NCI-H510A treated with DMSO at 0.1 percent for 48 hours (cell line): ENCODE measurements around the gene DNAL4.

Source experiments
- DNase-seq: peaks from one replicate; lab custom pipeline; 2025; lab: John Stamatoyannopoulos, UW

DNAL4 gene

GRCh38 chr22:38740116-38740723, 53.7 kb downstream of the DNAL4 start:
- DNase-seq = no peak

GRCh38 chr22:38739300-38740055, 54.5 kb downstream of the DNAL4 start:
- DNase-seq = no peak

- no peak for DNase-seq
Measured at GRCh38 chr22:38738475-38739070, 55.4 kb downstream of the DNAL4 start.

DNA sequence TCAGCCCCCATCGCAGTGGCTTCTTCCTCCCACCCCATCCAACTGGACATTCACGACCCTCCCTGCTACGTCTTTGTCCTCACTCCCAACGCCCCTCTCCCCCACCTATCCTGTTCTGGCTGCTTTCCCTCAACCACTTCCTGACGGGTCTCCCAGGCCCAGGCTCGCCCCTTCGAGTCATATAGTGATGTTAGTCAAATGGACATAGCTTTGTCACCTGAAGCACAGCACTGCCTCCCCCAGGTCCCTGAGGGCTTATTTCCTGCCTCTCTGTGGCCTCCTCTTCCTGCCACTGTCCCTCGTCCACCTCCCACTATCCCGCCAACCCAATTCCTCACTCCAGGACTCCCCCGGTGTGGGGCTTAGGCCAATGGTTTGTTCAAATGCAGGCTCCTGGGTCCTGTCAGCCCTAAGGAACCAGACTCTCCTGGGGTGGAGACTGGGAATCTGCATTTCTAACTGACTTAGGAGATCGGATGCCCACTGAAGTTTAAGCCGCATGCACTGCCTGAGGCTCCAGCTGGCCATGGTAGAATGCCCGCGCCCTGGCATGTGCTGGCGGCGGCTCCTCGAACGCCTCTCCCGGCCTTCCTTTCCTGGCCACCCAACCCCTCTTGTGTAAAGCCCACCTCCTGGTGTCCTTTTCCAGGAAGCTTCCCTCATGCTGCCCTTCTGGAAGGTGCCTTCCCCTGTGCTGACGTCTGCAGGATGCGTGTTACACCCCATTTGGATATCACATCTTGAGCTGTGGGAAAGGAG, 56.5 kb downstream of the DNAL4 start:
- no peak for DNase-seq

GRCh38 chr22:38736257-38736570, 57.7 kb downstream of the DNAL4 start:
- DNase-seq = no peak

- peak; percentile 26 for DNase-seq
Measured at GRCh38 chr22:38735465-38736256, 58.3 kb downstream of the DNAL4 start.

GRCh38 chr22:38735126-38735464, 58.8 kb downstream of the DNAL4 start:
- DNase-seq = no peak

GRCh38 chr22:38734421-38735100, 59.4 kb downstream of the DNAL4 start:
- no peak for DNase-seq

- DNase-seq = peak; percentile 27
Measured at GRCh38 chr22:38733724-38734381, 60.1 kb downstream of the DNAL4 start.

DNA sequence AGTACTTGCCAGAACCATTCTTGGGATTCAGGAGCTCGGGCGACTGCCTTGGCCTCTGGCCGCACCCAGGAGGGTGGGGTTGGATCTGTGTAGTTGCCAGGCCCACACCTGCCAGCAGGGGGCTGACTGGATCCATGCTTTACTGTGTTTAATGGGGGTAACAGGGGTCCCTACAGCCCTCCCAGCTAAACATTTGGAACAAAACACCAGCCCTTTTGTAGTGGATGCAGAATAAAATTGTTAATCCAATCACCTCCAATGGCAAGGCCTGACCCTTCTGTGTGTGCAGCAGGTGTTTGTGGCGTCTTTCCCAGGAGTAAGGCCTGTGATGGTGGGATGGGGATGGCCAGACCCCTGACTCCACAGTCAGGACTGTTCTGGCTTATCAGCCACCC, 60.6 kb downstream of the DNAL4 start:
- no peak for DNase-seq

DNA sequence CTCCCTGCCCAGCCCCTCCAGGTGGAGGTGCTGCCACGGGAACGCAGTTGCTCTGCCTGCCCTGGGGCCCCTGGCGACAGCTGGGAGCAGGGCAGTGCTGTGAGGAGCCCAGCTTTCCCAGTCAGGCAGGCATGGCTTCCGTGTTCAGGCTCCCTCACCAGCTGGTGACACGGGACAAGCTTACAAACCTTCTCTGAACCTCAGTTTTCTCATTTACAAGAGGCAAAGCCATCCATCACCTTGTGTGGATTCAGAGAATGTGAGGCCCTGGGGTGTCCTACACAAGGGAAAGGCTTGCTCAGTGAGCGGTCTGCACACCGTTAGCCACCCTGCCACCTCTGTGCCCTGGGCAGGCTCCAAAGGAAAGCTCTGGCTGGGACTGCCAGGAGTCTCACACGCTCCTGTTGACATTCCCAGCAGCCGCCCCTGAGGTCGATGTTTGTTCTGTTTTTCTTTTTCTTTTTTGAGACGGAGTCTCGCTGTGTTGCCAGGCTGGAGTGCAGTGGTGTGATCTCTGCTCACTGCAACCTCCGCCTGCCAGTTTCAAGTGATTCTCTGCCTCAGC, 61.6 kb downstream of the DNAL4 start:
- DNase-seq = no peak

GRCh38 chr22:38731703-38732161, 62.2 kb downstream of the DNAL4 start:
- no peak for DNase-seq

- no peak for DNase-seq
Measured at GRCh38 chr22:38730411-38730871, 63.5 kb downstream of the DNAL4 start.

GRCh38 chr22:38729946-38730345, 64.0 kb downstream of the DNAL4 start:
- DNase-seq = no peak

DNA sequence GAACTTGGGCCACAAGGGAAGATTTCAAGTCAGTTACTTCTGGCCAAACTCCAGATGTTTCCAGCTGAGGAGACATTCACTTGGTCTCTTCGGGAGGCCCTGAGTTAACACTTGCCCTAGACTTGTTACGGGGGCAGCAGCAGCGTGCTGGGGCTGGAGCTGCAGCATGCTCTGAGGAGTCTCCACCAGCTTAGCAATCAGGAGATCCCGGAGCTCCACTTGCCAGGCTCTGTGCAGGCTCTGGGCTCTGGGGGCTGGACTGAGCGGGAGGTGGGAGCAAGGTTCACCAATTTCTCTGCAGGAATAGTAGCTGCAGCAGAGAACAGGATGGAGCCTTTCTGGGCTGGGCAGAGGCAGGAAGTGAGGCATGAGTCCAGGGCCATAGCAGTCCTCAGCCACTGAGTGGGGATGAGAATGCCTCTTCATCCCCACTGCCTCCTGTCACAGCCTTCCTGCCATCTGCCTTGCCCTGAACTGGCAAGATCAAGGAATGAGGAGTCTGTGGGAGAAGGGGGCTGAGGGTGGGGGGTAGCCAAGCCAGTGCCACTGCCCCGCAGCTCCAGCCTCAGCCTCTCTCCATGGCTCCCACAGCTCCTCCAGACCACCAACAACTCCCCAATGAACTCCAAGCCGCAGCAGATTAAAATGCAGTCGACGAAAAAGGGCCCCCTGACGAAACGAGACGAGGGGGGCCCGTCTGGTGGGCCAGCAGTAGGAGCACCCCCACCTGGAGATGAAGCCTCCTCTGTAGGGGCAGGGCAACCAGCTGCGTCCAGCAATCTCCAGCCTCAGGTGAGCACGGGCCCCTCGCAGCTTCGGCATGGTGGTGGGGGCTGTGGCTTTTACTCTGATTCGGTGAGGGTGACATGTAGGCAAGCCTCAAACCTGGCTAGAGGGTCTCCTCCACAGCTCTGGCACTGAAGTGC, 64.8 kb downstream of the DNAL4 start:
- DNase-seq = no peak
